PC-9 (cell line): ENCODE results near the gene PAM. TPM values are rescaled to one million over a fixed set of nuclear protein-coding genes. Genes with fewer than 3 reads are reported as not detected.

ENCODE experiments used
- BruUV-seq: library from RNA; stranded (reverse); fragments of 400-500 nt; replicated peaks from 2 replicates; lab custom pipeline; 2021; lab: Mats Ljungman, UMichigan
- CTCF ChIA-PET: fragments of 300-600 bp; sonication (Branson Sonifier 250); formaldehyde crosslinking; loops from one replicate; lab custom pipeline; 2022; ENCODE audit warnings: antibody characterized with exemption; lab: Charles Lee
- POLR2A ChIA-PET: fragments of 300-600 bp; sonication (Branson Sonifier 250); formaldehyde crosslinking; loops from one replicate; lab custom pipeline; 2022; ENCODE audit warnings: antibody characterized with exemption; ENCODE audit not compliant: unreplicated experiment; lab: Charles Lee
- DNase-seq, 2 experiments: peaks; one replicate each; pipeline versions ENCODE4 v3.0.0 to v3.0.0-alpha.2; 2015 to 2022; ENCODE audit warnings: mixed read lengths in 1 of 2
- H2AFZ ChIP-seq: fragments of 200-600 bp; sonication (generic); 2 replicates; pipeline ENCODE4 v1.8.1; 2017; ENCODE audit warnings: antibody characterized with exemption
- H3F3A ChIP-seq: fragments of 200-600 bp; sonication (generic); 2 replicates; pipeline ENCODE4 v1.8.1; 2017; ENCODE audit warnings: antibody characterized with exemption, mild to moderate bottlenecking, low read depth; ENCODE audit not compliant: insufficient read depth
- H3K27ac ChIP-seq: fragments of 200-600 bp; sonication (generic); 2 replicates; pipeline ENCODE4 v1.6.1; 2016; ENCODE audit warnings: mixed run types
- H3K27me3 ChIP-seq: fragments of 200-600 bp; sonication (generic); 2 replicates; pipeline ENCODE4 v1.6.1; 2016; ENCODE audit warnings: low read depth, mixed run types; ENCODE audit not compliant: insufficient read depth
- H3K36me3 ChIP-seq: fragments of 200-600 bp; sonication (generic); 2 replicates; pipeline ENCODE4 v1.6.1; 2016; ENCODE audit warnings: low read depth, mixed run types
- H3K4me1 ChIP-seq: fragments of 200-600 bp; sonication (generic); replicated peaks from 2 replicates; pipeline ENCODE4 v1.6.1; 2016; ENCODE audit warnings: mixed run types; ENCODE audit not compliant: insufficient read depth
- H3K4me2 ChIP-seq: fragments of 200-600 bp; sonication (generic); 2 replicates; pipeline ENCODE4 v1.6.1; 2017; ENCODE audit warnings: mixed run types
- H3K4me3 ChIP-seq: fragments of 200-600 bp; sonication (generic); 2 replicates; pipeline ENCODE4 v1.6.1; 2016; ENCODE audit warnings: mixed run types
- H3K79me2 ChIP-seq: fragments of 200-600 bp; sonication (generic); 2 replicates; pipeline ENCODE4 v1.6.1; 2017; ENCODE audit warnings: low read depth, mixed run types
- H3K9me2 ChIP-seq: fragments of 200-600 bp; sonication (generic); 2 replicates; pipeline ENCODE4 v1.8.1; 2017; ENCODE audit warnings: mild to moderate bottlenecking; ENCODE audit not compliant: insufficient read depth
- H3K9me3 ChIP-seq: fragments of 200-600 bp; sonication (generic); 2 replicates; pipeline ENCODE4 v1.8.1; 2016; ENCODE audit warnings: low read depth; ENCODE audit not compliant: insufficient read depth
- H4K20me1 ChIP-seq: fragments of 200-600 bp; sonication (generic); 2 replicates; pipeline ENCODE4 v1.8.1; 2017; ENCODE audit not compliant: insufficient read depth
- CTCF ChIP-seq: fragments of 200-600 bp; sonication (generic); conservative IDR thresholded peaks from 2 replicates; pipeline ENCODE4 v1.6.1; 2017; ENCODE audit warnings: mixed run types, antibody characterized with exemption, mild to moderate bottlenecking, moderate library complexity
- EZH2 ChIP-seq: fragments of 200-600 bp; sonication (generic); IDR thresholded peaks from 2 replicates; pipeline ENCODE4 v1.8.0; 2017; ENCODE audit warnings: antibody characterized with exemption, low read depth
- intact Hi-C: fragments of 100-400 bp; cut with micrococcal nuclease; formaldehyde crosslinking; loops from one replicate; pipeline ENCODE4 v1.10.0; 2022; ENCODE audit not compliant: unreplicated experiment
- total RNA-seq: library from RNA; stranded (reverse); gene quantifications from 2 replicates; pipeline ENCODE4 v1.2.3, GENCODE V29; 2021

Gene PAM
- total RNA-seq, 1 experiment from 2014 or later, result 88.4 TPM

- TF ChIP-seq CTCF (no peak), EZH2 (no peak)
- CTCF ChIA-PET, result no interaction called here
- Histone ChIP-seq H3K27ac (peak overlapping the region; percentile 66), H3K9me2 (no peaks in the 10 kb centered on the region), H3K4me3 (peak overlapping the region; percentile 88), H3K36me3 (no peaks in the 10 kb centered on the region), H3F3A (peaks cover 13% of the 10 kb centered on the region; the same call in 1 of the 2 replicates), H3K79me2 (no peaks in the 10 kb centered on the region), H3K27me3 (no peaks in the 10 kb centered on the region), H2AFZ (peak overlapping the region; percentile 86), H4K20me1 (no peaks in the 10 kb centered on the region), H3K4me1 (peaks cover 18% of the 10 kb centered on the region), H3K4me2 (peak overlapping the region; percentile 99), H3K9me3 (no peaks in the 10 kb centered on the region)
- intact Hi-C loops, result no loop called here
- no TSS peak for BruUV-seq
- POLR2A ChIA-PET, result no interaction called here
- DNase-seq, result no peak
Observed at GRCh38 chr5:102866237-102866600, 111.1 kb downstream of the PAM start.

GRCh38 chr5:102867992-102868662, 113.0 kb downstream of the PAM start:
- no peaks in the 10 kb centered on the region for H3K79me2 ChIP-seq
- no peak overlapping the region for H3K4me3 ChIP-seq
- no peak overlapping the region for H2AFZ ChIP-seq
- H3K36me3 ChIP-seq, result no peaks in the 10 kb centered on the region
- no peak overlapping the region for H3K27ac ChIP-seq
- TF ChIP-seq EZH2, result no peak
- TF ChIP-seq CTCF, result no peak
- no peaks in the 10 kb centered on the region for H3K27me3 ChIP-seq
- H3K9me2 ChIP-seq, result no peaks in the 10 kb centered on the region
- peaks cover 18% of the 10 kb centered on the region for H3K4me1 ChIP-seq
- DNase-seq, result no peak
- BruUV-seq, result no TSS peak
- intact Hi-C loops, result no loop called here
- CTCF ChIA-PET, result no interaction called here
- H3K4me2 ChIP-seq, result no peak overlapping the region
- POLR2A ChIA-PET, result no interaction called here
- H4K20me1 ChIP-seq, result no peaks in the 10 kb centered on the region
- H3K9me3 ChIP-seq, result no peaks in the 10 kb centered on the region
- H3F3A ChIP-seq, result peaks cover 13% of the 10 kb centered on the region; the same call in 1 of the 2 replicates

- Histone ChIP-seq H3K79me2 (no peaks in the 10 kb centered on the region), H2AFZ (no peak overlapping the region), H3K4me3 (no peak overlapping the region), H3K4me2 (no peak overlapping the region), H3K27ac (no peak overlapping the region), H3F3A (peaks cover 13% of the 10 kb centered on the region; the same call in 1 of the 2 replicates), H3K9me3 (no peaks in the 10 kb centered on the region), H3K36me3 (no peaks in the 10 kb centered on the region), H3K27me3 (no peaks in the 10 kb centered on the region), H4K20me1 (no peaks in the 10 kb centered on the region), H3K9me2 (no peaks in the 10 kb centered on the region), H3K4me1 (peaks cover 18% of the 10 kb centered on the region)
- no TSS peak for BruUV-seq
- TF ChIP-seq CTCF, result no peak
- no peak for TF ChIP-seq EZH2
- intact Hi-C loops, result no loop called here
- ChIA-PET POLR2A (no interaction called here), CTCF (no interaction called here)
- DNase-seq, result no peak
Observed at GRCh38 chr5:102869230-102869629, 114.1 kb downstream of the PAM start.
